Measurements from ENCODE around the gene NUDT2. TPM values are rescaled to one million over a fixed set of nuclear protein-coding genes. Genes with fewer than 3 reads are reported as not detected.

NUDT2 gene
- total and polyA plus RNA-seq, 2 of the 4 experiments (the other 2 are of a cell fraction) = 36.6 to 45.0 TPM

GRCh38 chr9:34318163-34318790, 11.1 kb upstream of the NUDT2 start:
- Histone ChIP-seq H3K4me2 (ENCODE audit: low read depth, low read length) (no peak overlapping the region), H3K4me1 (ENCODE audit: control insufficient read depth, insufficient read depth, low read length) (no peaks in the 10 kb centered on the region), H3K4ac (ENCODE audit: low read depth, low read length) (no peak overlapping the region), H3K9ac (ENCODE audit: low read depth, low read length) (no peak overlapping the region), H3K9me3 (ENCODE audit: control insufficient read depth, insufficient read depth, low read length) (no peaks in the 10 kb centered on the region), H3K27me3 (ENCODE audit: control insufficient read depth, insufficient read depth, low read length) (no peaks in the 10 kb centered on the region), H2BK120ac (ENCODE audit: low read depth, low read length) (no peak overlapping the region), H3K9me1 (ENCODE audit: insufficient read depth, low read length) (peaks cover 5% of the 10 kb centered on the region), H2AFZ (replicated peaks; ENCODE audit: low read length, poor library complexity) (no peak overlapping the region), H3K27ac (ENCODE audit: insufficient read depth, low read length) (no peak overlapping the region), H3K4me3 (ENCODE audit: insufficient read depth, low read depth, low read length) (no peak overlapping the region), H4K8ac (ENCODE audit: low read depth in 2 of 2, low read length in 2 of 2) (no peak overlapping the region), H2BK15ac (ENCODE audit: low read depth, low read length) (no peak overlapping the region), H2AK5ac (ENCODE audit: low read depth, low read length) (no peak overlapping the region), H2AK9ac (replicated peaks; ENCODE audit: low read depth, low read length, poor library complexity) (no peak overlapping the region), H2BK20ac (ENCODE audit: low read depth, low read length) (no peak overlapping the region), H3K56ac (ENCODE audit: extremely low read depth, insufficient read depth, low read length) (no peak overlapping the region), H4K20me1 (ENCODE audit: insufficient read depth, low read length) (no peaks in the 10 kb centered on the region), H4K91ac (ENCODE audit: insufficient read depth, low read depth, low read length) (no peak overlapping the region), H4K5ac (ENCODE audit: low read depth, low read length) (no peak overlapping the region), H3K79me1 (ENCODE audit: low read depth in 1 of 2, low read length in 2 of 2) (peaks cover 12 to 19% of the 10 kb centered on the region in 2 experiments), H3K18ac (ENCODE audit: low read depth, low read length) (no peak overlapping the region), H3K14ac (replicated peaks; ENCODE audit: low read depth, low read length) (no peak overlapping the region), H2BK5ac (ENCODE audit: low read depth, low read length, poor library complexity, severe bottlenecking) (no peak overlapping the region), H3K36me3 (ENCODE audit: control insufficient read depth, insufficient read depth, low read length) (no peaks in the 10 kb centered on the region), H3K23ac (ENCODE audit: low read depth, low read length) (no peak overlapping the region)
- dilution Hi-C loops (cut with HindIII; ENCODE audit: low sequenced_read_pairs, unreplicated experiment) (no loop called here), intact Hi-C loops (cut with micrococcal nuclease) (no loop called here), in situ Hi-C loops (cut with MboI; ENCODE audit: low sequenced_read_pairs) (no loop called here)
- TF ChIP-seq ELK1 (IDR thresholded peaks at IDR 0.05; ENCODE audit: borderline replicate concordance, low read depth, low read length) (no peak), MAFK (IDR thresholded peaks at IDR 0.05; ENCODE audit: low read depth, low read length) (no peak), NFE2L2 (IDR thresholded peaks at IDR 0.05; ENCODE audit: low read depth, low read length) (no peak), BHLHE40 (IDR thresholded peaks at IDR 0.05; ENCODE audit: low read depth, low read length) (no peak), USF2 (IDR thresholded peaks at IDR 0.05; ENCODE audit: low read depth, low read length) (no peak), RFX5 (IDR thresholded peaks at IDR 0.05; ENCODE audit: low read depth, low read length) (no peak), RCOR1 (IDR thresholded peaks at IDR 0.05; ENCODE audit: insufficient replicate concordance, low read length) (no peak), SMC3 (IDR thresholded peaks at IDR 0.05; ENCODE audit: low read depth, low read length) (no peak), POLR2A (IDR thresholded peaks at IDR 0.05; ENCODE audit: low read depth, low read length) (no peak), FOS (IDR thresholded peaks at IDR 0.05; ENCODE audit: low read depth, low read length) (no peak), MAZ (IDR thresholded peaks at IDR 0.05; ENCODE audit: borderline replicate concordance, low read depth, low read length) (no peak), CEBPB (IDR thresholded peaks at IDR 0.05; ENCODE audit: low read depth, low read length) (no peak)
- 94% methylated on average over 32 of the region's 44 CpGs; no CpG with 5 or more reads in 1 of the 2 experiments for WGBS, 2 experiments (ENCODE audit: extremely low coverage in 2 of 2, insufficient read length in 1 of 2)
- ChIA-PET POLR2A (ENCODE audit: unreplicated experiment) (no interaction called here), CTCF (no interaction called here)
- DNase-seq = no peak
- ATAC-seq (ENCODE audit: low read depth) = no peak
- no TSS peak for BruUV-seq (replicated peaks)
